HepG2 (cell line): ENCODE results near the gene WNK1. TPM values are rescaled to one million over a fixed set of nuclear protein-coding genes. Genes with fewer than 3 reads are reported as not detected.

Experiments used
- HOXA3 ChIP-seq: sonication (generic); formaldehyde crosslinking; IDR thresholded peaks from 2 replicates; pipeline ENCODE4 v1.5.0; 2020; ENCODE audit warnings: missing genetic modification reagents
- KAT7 ChIP-seq: IDR thresholded peaks from 2 replicates; pipeline ENCODE4 v1.6.1; 2018; ENCODE audit warnings: borderline replicate concordance, missing compliant biosample characterization
- MTA1 ChIP-seq: sonication (generic); formaldehyde crosslinking; IDR thresholded peaks from 2 replicates; pipeline ENCODE4 v1.4.0; 2020; ENCODE audit warnings: missing genetic modification reagents, mild to moderate bottlenecking, borderline replicate concordance
- NFE2 ChIP-seq: sonication (generic); formaldehyde crosslinking; IDR thresholded peaks from 2 replicates; pipeline ENCODE4 v1.4.0; 2020; ENCODE audit warnings: missing genetic modification reagents
- ZBTB42 ChIP-seq: sonication (generic); formaldehyde crosslinking; IDR thresholded peaks from 2 replicates; pipeline ENCODE4 v1.5.0; 2020; ENCODE audit warnings: mild to moderate bottlenecking, missing genetic modification reagents
- polyA plus RNA-seq, 8 experiments: library from polyadenylated mRNA; depleted of rRNA in 3 of 8; stranded (reverse) in 7 of 8; unstranded in 1 of 8; fragments of >200 nt; fragmentation: Illumina TruSeq in 4 of 8; extraction: Trizol in 4 of 8; gene quantifications; 2 replicates each; pipeline versions ENCODE4 v1.2.1 to v1.2.3, GENCODE V29; 2011 to 2016; ENCODE audit warnings: low read depth in 4 of 8, missing spikeins in 1 of 8, mixed read lengths in 1 of 8; ENCODE audit not compliant: insufficient read depth in 1 of 8
- total RNA-seq, 5 experiments: library from RNA; depleted of rRNA; stranded (reverse); fragments of >200 nt; fragmentation: Illumina TruSeq; extraction: Trizol; gene quantifications; 2 replicates each; pipeline ENCODE4 v1.2.3, GENCODE V29; 2016; ENCODE audit warnings: low read depth in 1 of 5
- TF ChIP-seq, protein P1 (sequence below): sonication (generic); formaldehyde crosslinking; IDR thresholded peaks from 2 replicates; pipeline ENCODE4 v1.4.0; 2020; ENCODE audit warnings: mild to moderate bottlenecking, missing genetic modification reagents

The WNK1 gene
- total and polyA plus RNA-seq, 2 of the 13 experiments (the other 11 are each of a cell fraction or from before 2014, with no cell fraction given): 31.1 to 54.8 TPM

DNA sequence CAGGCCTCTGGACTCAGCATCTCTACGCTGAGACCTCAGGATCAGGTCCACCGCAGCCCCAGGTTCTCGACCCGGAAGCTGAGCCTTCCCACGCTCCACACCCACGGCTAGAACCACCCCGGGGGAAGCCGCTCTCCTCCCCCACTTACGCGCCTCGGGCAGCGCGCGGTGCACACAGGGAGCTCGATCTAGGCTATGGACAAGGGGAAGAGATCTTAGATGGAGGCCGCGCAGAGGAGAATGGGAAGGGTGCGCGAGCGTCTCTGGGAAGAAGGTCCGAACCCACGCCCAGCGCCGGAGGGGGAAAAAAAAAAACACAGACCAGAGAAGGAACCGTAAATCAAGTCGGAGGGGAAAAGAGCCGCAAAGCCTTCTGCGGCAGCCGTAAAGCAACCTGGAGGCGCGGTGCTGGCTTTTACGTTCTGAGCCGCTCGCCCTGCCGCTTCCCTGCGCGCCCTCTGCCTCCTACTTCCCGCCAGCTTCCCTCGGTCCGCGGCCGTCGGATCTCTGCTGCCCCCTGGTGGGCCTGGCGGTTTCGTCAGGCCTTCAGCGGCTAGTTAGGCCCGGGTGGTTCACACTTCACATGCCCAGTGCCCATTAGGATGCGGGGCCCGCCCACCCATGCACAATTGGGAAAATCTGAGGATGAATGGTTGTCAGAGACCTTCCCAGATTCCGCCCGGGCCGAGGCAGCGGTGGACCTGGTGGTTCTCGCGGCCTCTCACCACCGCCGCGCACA, 197.2 kb downstream of the WNK1 start, which contains the start of gene RAD52 (continued):
- TF ChIP-seq ZBTB42 (CRISPR knock-in tag) (0 out of 2 replicates have a peak, but pooled peaks have one; percentile 46), NFE2 (CRISPR knock-in tag) (no peak), HOXA3 (CRISPR knock-in tag) (peak; percentile 89), MTA1 (peak; percentile 65), KAT7 (peak; percentile 93)
- TF ChIP-seq, protein P1, sequence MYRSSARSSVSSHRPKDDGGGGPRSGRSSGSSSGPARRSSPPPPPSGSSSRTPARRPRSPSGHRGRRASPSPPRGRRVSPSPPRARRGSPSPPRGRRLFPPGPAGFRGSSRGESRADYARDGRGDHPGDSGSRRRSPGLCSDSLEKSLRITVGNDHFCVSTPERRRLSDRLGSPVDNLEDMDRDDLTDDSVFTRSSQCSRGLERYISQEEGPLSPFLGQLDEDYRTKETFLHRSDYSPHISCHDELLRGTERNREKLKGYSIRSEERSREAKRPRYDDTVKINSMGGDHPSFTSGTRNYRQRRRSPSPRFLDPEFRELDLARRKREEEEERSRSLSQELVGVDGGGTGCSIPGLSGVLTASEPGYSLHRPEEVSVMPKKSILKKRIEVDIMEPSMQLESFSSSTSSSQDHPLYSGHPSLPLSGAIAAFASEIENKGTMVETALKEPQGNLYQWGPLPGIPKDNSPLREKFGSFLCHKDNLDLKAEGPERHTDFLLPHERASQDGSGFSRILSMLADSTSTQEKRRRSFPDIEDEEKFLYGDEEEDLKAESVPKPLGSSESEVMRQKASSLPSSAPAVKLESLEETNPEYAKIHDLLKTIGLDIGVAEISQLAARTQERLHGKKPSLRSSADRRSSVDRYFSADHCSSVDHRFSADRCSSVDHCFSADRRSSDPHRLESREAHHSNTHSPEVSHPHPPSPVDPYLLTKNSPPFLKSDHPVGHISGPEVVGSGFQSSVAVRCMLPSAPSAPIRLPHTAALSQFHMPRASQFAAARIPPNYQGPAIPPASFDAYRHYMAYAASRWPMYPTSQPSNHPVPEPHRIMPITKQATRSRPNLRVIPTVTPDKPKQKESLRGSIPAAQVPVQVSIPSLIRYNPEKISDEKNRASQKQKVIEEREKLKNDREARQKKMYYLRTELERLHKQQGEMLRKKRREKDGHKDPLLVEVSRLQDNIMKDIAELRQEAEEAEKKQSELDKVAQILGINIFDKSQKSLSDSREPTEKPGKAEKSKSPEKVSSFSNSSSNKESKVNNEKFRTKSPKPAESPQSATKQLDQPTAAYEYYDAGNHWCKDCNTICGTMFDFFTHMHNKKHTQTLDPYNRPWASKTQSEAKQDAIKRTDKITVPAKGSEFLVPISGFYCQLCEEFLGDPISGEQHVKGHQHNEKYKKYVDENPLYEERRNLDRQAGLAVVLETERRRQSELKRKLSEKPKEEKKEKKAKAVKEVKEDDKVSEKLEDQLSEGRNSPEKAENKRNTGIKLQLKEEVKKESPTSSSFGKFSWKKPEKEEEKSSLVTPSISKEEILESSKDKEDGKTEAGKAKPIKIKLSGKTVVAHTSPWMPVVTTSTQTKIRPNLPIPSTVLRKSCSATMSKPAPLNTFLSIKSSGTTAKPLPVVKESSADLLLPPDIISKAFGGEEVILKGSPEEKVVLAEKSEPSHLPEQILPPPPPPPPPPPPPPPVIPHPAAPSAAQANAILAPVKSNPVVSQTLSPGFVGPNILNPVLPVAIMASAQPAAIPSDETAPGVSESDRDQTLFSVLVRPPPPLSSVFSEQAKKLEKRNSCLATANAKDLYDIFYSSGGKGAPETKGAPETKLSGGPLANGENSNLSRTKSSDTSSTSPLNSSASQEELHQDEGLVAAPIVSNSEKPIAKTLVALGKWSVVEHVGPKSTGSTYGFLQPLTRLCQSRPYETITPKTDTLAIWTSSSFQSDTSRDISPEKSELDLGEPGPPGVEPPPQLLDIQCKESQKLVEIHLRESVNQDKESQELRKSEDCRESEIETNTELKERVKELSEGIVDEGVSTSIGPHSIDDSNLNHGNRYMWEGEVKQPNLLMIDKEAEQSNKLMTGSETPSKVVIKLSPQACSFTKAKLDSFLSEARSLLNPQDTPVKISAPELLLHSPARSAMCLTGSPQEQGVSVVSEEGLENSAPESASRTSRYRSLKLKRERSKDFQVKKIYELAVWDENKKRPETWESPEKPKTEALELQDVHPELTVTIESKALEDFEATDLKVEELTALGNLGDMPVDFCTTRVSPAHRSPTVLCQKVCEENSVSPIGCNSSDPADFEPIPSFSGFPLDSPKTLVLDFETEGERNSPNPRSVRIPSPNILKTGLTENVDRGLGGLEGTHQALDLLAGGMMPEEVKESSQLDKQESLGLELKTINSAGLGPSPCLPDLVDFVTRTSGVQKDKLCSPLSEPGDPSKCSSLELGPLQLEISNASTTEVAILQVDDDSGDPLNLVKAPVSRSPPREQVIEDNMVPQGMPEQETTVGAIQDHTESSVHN (CRISPR knock-in tag): no peak
- TF ChIP-seq, all 625 proteins: peak for 274
